ENCODE results near the gene ADAM23. TPM values are rescaled to one million over a fixed set of nuclear protein-coding genes. Genes with fewer than 3 reads are reported as not detected.

Gene ADAM23
- total RNA-seq, 1 experiment from 2014 or later, result 2.7 TPM

- in situ Hi-C loops (cut with HindIII; ENCODE audit: low sequenced_read_pairs), result no loop called here
- DNase-seq (ENCODE audit: low spot score), result no peak
Observed at GRCh38 chr2:206615417-206616089, 172.2 kb downstream of the ADAM23 start.

- no peak for DNase-seq (ENCODE audit: low spot score)
- in situ Hi-C loops (cut with HindIII; ENCODE audit: low sequenced_read_pairs), result no loop called here
Observed at GRCh38 chr2:206616151-206616550, 172.8 kb downstream of the ADAM23 start.

GRCh38 chr2:206619011-206619410 is 175.7 kb downstream of the ADAM23 start:
- no peak for DNase-seq (ENCODE audit: low spot score)
- in situ Hi-C loops (cut with HindIII; ENCODE audit: low sequenced_read_pairs), result no loop called here

GRCh38 chr2:206626108-206626507 is 182.8 kb downstream of the ADAM23 start:
- no peak for DNase-seq (ENCODE audit: low spot score)
- in situ Hi-C loops (cut with HindIII; ENCODE audit: low sequenced_read_pairs), result no loop called here

GRCh38 chr2:206627632-206628031 is 184.3 kb downstream of the ADAM23 start:
- no peak for DNase-seq (ENCODE audit: low spot score)
- in situ Hi-C loops (cut with HindIII; ENCODE audit: low sequenced_read_pairs), result no loop called here

- DNase-seq (ENCODE audit: low spot score), result no peak
- in situ Hi-C loops (cut with HindIII; ENCODE audit: low sequenced_read_pairs), result no loop called here
Observed at GRCh38 chr2:206631340-206631739, 188.0 kb downstream of the ADAM23 start.

- DNase-seq (ENCODE audit: low spot score), result no peak
- in situ Hi-C loops (cut with HindIII; ENCODE audit: low sequenced_read_pairs), result no loop called here
Observed at GRCh38 chr2:206635015-206635414, 191.7 kb downstream of the ADAM23 start.

GRCh38 chr2:206639636-206640035 is 196.3 kb downstream of the ADAM23 start:
- no peak for DNase-seq (ENCODE audit: low spot score)
- in situ Hi-C loops (cut with HindIII; ENCODE audit: low sequenced_read_pairs), result no loop called here

- in situ Hi-C loops (cut with HindIII; ENCODE audit: low sequenced_read_pairs), result no loop called here
- DNase-seq (ENCODE audit: low spot score), result no peak
Observed at GRCh38 chr2:206641226-206641625, 197.9 kb downstream of the ADAM23 start.

- DNase-seq (ENCODE audit: low spot score), result peak; percentile 13
- in situ Hi-C loops (cut with HindIII; ENCODE audit: low sequenced_read_pairs), result no loop called here
Observed at GRCh38 chr2:206642075-206643025, 199.0 kb downstream of the ADAM23 start, which contains the start of gene FAM237A. TSS of gene FAM237A (plus strand) at chr2:206642487. CDS start at chr2:206644237, 1,750 bp downstream.

GRCh38 chr2:206647985-206648384 is 204.7 kb downstream of the ADAM23 start:
- in situ Hi-C loops (cut with HindIII; ENCODE audit: low sequenced_read_pairs), result no loop called here
- DNase-seq (ENCODE audit: low spot score), result no peak

GRCh38 chr2:206657087-206657486 is 213.8 kb downstream of the ADAM23 start:
- no peak for DNase-seq (ENCODE audit: low spot score)
- in situ Hi-C loops (cut with HindIII; ENCODE audit: low sequenced_read_pairs), result no loop called here

- in situ Hi-C loops (cut with HindIII; ENCODE audit: low sequenced_read_pairs), result no loop called here
- no peak for DNase-seq (ENCODE audit: low spot score)
Observed at GRCh38 chr2:206665251-206665650, 221.9 kb downstream of the ADAM23 start.

Other genes starting within 250 kb of the ADAM23 start
- gene ZDBF2, start 168.9 kb upstream of the ADAM23 start, total RNA-seq (2014; rRNA removed; shearing (Covaris generic)), result 4.9 and 6.9 TPM in 2 replicates
- not detected in 2 replicates for gene FAM237A, start 199.0 kb downstream of the ADAM23 start, total RNA-seq (2014; rRNA removed; shearing (Covaris generic))